HepG2 (cell line): ENCODE data around the gene ACO1. TPM values are rescaled to one million over a fixed set of nuclear protein-coding genes. Genes with fewer than 3 reads are reported as not detected.

ENCODE experiments used
- ARNTL ChIP-seq: sonication (generic); formaldehyde crosslinking; IDR thresholded peaks from 2 replicates; pipeline ENCODE4 v1.4.0; 2020; ENCODE audit warnings: mild to moderate bottlenecking, missing genetic modification reagents
- CCAR2 ChIP-seq: fragments of 200-400 bp; formaldehyde crosslinking; optimal IDR thresholded peaks from 2 replicates; pipeline ENCODE3; 2018; ENCODE audit warnings: low read depth, mild to moderate bottlenecking, low read length, moderate library complexity
- CCDC6 ChIP-seq: sonication (generic); formaldehyde crosslinking; IDR thresholded peaks from 2 replicates; pipeline ENCODE4 v1.8.1; 2022; ENCODE audit warnings: mild to moderate bottlenecking, missing genetic modification reagents, moderate library complexity
- EEA1 ChIP-seq: sonication (generic); formaldehyde crosslinking; IDR thresholded peaks from 2 replicates; pipeline ENCODE4 v1.5.1; 2020; ENCODE audit warnings: mild to moderate bottlenecking, missing genetic modification reagents, borderline replicate concordance
- EZH2 ChIP-seq: conservative IDR thresholded peaks from 2 replicates; pipeline ENCODE4 v1.6.1; 2012; ENCODE audit warnings: mild to moderate bottlenecking, low read depth, low read length, moderate library complexity
- FOXK2 ChIP-seq: fragments of 450-650 bp; IDR thresholded peaks from 2 replicates; pipeline ENCODE4 v1.6.1; 2016
- GABPA ChIP-seq, 2 experiments: IDR thresholded peaks; 2 replicates each; pipeline ENCODE4 v1.6.1; 2011 to 2016; ENCODE audit warnings: low read depth in 2 of 2, low read length in 1 of 2, missing biosample characterization in 1 of 2, missing genetic modification characterization in 1 of 2
- MATR3 ChIP-seq: sonication (generic); formaldehyde crosslinking; IDR thresholded peaks from 2 replicates; pipeline ENCODE4 v1.4.0; 2020; ENCODE audit warnings: missing genetic modification reagents
- NBN ChIP-seq: fragments of 450-650 bp; conservative IDR thresholded peaks from 2 replicates; pipeline ENCODE4 v1.6.1; 2017
- PHF21A ChIP-seq: sonication (generic); formaldehyde crosslinking; IDR thresholded peaks from 2 replicates; pipeline ENCODE4 v1.5.0; 2020; ENCODE audit warnings: mild to moderate bottlenecking, missing genetic modification reagents
- PITX1 ChIP-seq: sonication (generic); formaldehyde crosslinking; IDR thresholded peaks from 2 replicates; pipeline ENCODE4 v1.5.1; 2020; ENCODE audit warnings: mild to moderate bottlenecking, missing genetic modification reagents
- SRSF4 ChIP-seq: fragments of 200-400 bp; formaldehyde crosslinking; IDR thresholded peaks from one replicate; pipeline ENCODE4 v1.6.1; 2018; ENCODE audit warnings: mild to moderate bottlenecking, low read depth, low read length, moderate library complexity; ENCODE audit not compliant: poor library complexity, severe bottlenecking
- THAP9 ChIP-seq: sonication (generic); formaldehyde crosslinking; IDR thresholded peaks from 2 replicates; pipeline ENCODE4; 2020; ENCODE audit warnings: missing genetic modification reagents, mild to moderate bottlenecking, borderline replicate concordance
- U2AF1 ChIP-seq: fragments of 200-400 bp; formaldehyde crosslinking; optimal IDR thresholded peaks from 2 replicates; pipeline ENCODE3; 2017; ENCODE audit warnings: mild to moderate bottlenecking, low read depth, low read length
- ZC3H13 ChIP-seq: sonication (generic); formaldehyde crosslinking; IDR thresholded peaks from 2 replicates; pipeline ENCODE4 v1.8.1; 2023; ENCODE audit warnings: mild to moderate bottlenecking, missing genetic modification reagents, moderate library complexity
- ZNF274 ChIP-seq: sonication (generic); formaldehyde crosslinking; IDR thresholded peaks from 2 replicates; pipeline ENCODE4 v1.5.1; 2020; ENCODE audit warnings: mild to moderate bottlenecking, missing genetic modification reagents
- ZNF343 ChIP-seq: sonication (generic); formaldehyde crosslinking; IDR thresholded peaks from 2 replicates; pipeline ENCODE4 v1.4.0; 2020; ENCODE audit warnings: mild to moderate bottlenecking, missing genetic modification reagents
- ZNF549 ChIP-seq: sonication (generic); formaldehyde crosslinking; IDR thresholded peaks from 2 replicates; pipeline ENCODE4 v1.5.0; 2020; ENCODE audit warnings: missing genetic modification reagents
- ZNF777 ChIP-seq: sonication (generic); formaldehyde crosslinking; IDR thresholded peaks from 2 replicates; pipeline ENCODE4 v1.4.0; 2020; ENCODE audit warnings: missing genetic modification reagents
- ZNF788 ChIP-seq: sonication (generic); formaldehyde crosslinking; IDR thresholded peaks from 2 replicates; pipeline ENCODE4 v1.5.0; 2020; ENCODE audit warnings: mild to moderate bottlenecking, missing genetic modification reagents, borderline replicate concordance
- polyA plus RNA-seq, 8 experiments: library from polyadenylated mRNA; depleted of rRNA in 3 of 8; stranded (reverse) in 7 of 8; unstranded in 1 of 8; fragments of >200 nt; fragmentation: Illumina TruSeq in 4 of 8; extraction: Trizol in 4 of 8; gene quantifications; 2 replicates each; pipeline versions ENCODE4 v1.2.1 to v1.2.3, GENCODE V29; 2011 to 2016; ENCODE audit warnings: low read depth in 4 of 8, missing spikeins in 1 of 8, mixed read lengths in 1 of 8; ENCODE audit not compliant: insufficient read depth in 1 of 8
- total RNA-seq, 5 experiments: library from RNA; depleted of rRNA; stranded (reverse); fragments of >200 nt; fragmentation: Illumina TruSeq; extraction: Trizol; gene quantifications; 2 replicates each; pipeline ENCODE4 v1.2.3, GENCODE V29; 2016; ENCODE audit warnings: low read depth in 1 of 5
- TF ChIP-seq, protein P1 (sequence below): sonication (generic); formaldehyde crosslinking; IDR thresholded peaks from 2 replicates; pipeline ENCODE4 v1.4.0; 2020; ENCODE audit warnings: missing genetic modification reagents, borderline replicate concordance
- TF ChIP-seq, protein P2 (sequence below): sonication (generic); formaldehyde crosslinking; IDR thresholded peaks from 2 replicates; pipeline ENCODE4 v1.4.0; 2020; ENCODE audit warnings: missing genetic modification reagents

ACO1 gene
- total and polyA plus RNA-seq, 2 of the 13 experiments (the other 11 are each of a cell fraction or from before 2014, with no cell fraction given) = 20.1 to 48.2 TPM

DNA sequence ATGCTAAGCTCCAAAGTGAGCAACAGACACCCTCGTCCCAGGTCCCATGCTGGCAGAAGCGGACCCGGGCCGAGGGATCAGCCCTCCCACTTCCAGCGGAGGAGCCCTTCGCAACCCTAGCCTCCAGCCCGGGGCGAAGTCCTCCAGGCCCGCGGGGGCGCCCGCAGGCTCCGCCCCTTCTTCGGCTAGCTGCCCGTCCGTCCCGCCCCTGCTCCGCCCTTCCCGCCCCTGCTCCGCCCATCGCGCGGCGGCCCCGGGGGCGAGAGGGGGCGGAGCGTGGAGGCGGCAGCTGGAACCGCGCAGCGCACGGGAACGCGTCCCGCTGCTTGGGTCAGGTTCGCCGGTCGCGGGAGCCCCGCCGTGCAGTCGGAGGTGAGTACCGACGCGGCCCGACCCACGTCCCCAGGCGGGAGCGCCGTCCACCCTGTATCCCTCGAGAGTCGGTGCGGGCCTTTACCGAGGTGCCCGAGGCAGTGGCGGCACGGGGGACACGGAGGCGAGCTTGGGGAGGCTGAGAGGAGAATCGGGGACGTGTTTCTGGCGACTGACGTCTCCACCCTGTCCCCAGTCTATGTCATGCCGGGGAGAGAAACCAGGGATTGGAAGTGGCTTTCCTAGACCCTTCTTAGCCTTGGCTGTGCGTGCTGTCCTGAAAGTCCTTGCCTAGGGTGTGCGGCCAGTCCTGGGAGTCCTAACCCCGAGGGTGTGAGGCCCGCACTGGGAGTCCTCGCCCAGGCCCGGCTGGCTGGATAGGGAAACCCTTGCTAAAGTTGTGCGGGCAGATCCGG, at the start of gene ACO1 (continued):
- TF ChIP-seq THAP9 (CRISPR knock-in tag) (peak; percentile 60; the same call in 1 of the 2 replicates), U2AF1 (peak; percentile 40), PITX1 (CRISPR knock-in tag) (peak; percentile 12; the same call in 1 of the 2 replicates), ZNF788 (CRISPR knock-in tag) (peak; percentile 83), EEA1 (peak; percentile 86; the same call in 1 of the 2 replicates), ZNF274 (CRISPR knock-in tag) (peak; percentile 49; the same call in 1 of the 2 replicates), EZH2 (no peak), PHF21A (CRISPR knock-in tag) (peak; percentile 64), MATR3 (no peak), ARNTL (CRISPR knock-in tag) (0 out of 2 replicates have a peak, but pooled peaks have one; percentile 38), CCAR2 (peak; percentile 55), NBN (no peak), CCDC6 (CRISPR knock-in tag) (no peak), ZNF777 (CRISPR knock-in tag) (peak; percentile 88), ZNF343 (CRISPR knock-in tag) (no peak), FOXK2 (no peak), SRSF4 (no peak), ZNF549 (0 out of 2 replicates have a peak, but pooled peaks have one; percentile 56), ZC3H13 (peak; percentile 80), GABPA (IDR thresholded peaks at IDR 0.05; ENCODE audit: low read depth, low read length) (no peak), GABPA (CRISPR knock-in tag; IDR thresholded peaks at IDR 0.05; ENCODE audit: low read depth) (no peak)
- TF ChIP-seq, protein P1, sequence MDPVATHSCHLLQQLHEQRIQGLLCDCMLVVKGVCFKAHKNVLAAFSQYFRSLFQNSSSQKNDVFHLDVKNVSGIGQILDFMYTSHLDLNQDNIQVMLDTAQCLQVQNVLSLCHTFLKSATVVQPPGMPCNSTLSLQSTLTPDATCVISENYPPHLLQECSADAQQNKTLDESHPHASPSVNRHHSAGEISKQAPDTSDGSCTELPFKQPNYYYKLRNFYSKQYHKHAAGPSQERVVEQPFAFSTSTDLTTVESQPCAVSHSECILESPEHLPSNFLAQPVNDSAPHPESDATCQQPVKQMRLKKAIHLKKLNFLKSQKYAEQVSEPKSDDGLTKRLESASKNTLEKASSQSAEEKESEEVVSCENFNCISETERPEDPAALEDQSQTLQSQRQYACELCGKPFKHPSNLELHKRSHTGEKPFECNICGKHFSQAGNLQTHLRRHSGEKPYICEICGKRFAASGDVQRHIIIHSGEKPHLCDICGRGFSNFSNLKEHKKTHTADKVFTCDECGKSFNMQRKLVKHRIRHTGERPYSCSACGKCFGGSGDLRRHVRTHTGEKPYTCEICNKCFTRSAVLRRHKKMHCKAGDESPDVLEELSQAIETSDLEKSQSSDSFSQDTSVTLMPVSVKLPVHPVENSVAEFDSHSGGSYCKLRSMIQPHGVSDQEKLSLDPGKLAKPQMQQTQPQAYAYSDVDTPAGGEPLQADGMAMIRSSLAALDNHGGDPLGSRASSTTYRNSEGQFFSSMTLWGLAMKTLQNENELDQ (CRISPR knock-in tag) = no peak
- TF ChIP-seq, protein P2, sequence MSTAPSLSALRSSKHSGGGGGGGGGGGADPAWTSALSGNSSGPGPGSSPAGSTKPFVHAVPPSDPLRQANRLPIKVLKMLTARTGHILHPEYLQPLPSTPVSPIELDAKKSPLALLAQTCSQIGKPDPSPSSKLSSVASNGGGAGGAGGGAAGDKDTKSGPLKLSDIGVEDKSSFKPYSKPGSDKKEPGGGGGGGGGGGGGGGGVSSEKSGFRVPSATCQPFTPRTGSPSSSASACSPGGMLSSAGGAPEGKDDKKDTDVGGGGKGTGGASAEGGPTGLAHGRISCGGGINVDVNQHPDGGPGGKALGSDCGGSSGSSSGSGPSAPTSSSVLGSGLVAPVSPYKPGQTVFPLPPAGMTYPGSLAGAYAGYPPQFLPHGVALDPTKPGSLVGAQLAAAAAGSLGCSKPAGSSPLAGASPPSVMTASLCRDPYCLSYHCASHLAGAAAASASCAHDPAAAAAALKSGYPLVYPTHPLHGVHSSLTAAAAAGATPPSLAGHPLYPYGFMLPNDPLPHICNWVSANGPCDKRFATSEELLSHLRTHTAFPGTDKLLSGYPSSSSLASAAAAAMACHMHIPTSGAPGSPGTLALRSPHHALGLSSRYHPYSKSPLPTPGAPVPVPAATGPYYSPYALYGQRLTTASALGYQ (CRISPR knock-in tag) = peak; percentile 25; the same call in 1 of the 2 replicates
